Gastrocnemius medialis (tissue), 4 donors: Measurements from ENCODE around the gene SKIDA1.

Experiments used
- CTCF ChIP-seq, 5 experiments: fragments of 450-650 bp in 3 of 5; fragments of 200-600 bp in 2 of 5; sonication (generic) in 2 of 5; IDR thresholded peaks in 4 of 5; conservative IDR thresholded peaks in 1 of 5; 1 replicate in 4 of 5; 2 replicates in 1 of 5; pipeline ENCODE4 v1.5.1; 2016 to 2019; ENCODE audit warnings: antibody characterized with exemption in 5 of 5, mild to moderate bottlenecking in 3 of 5, moderate library complexity in 3 of 5
- POLR2A ChIP-seq, 2 donors: fragments of 450-650 bp; IDR thresholded peaks; one replicate each; pipeline ENCODE4 v1.6.1; 2017; ENCODE audit warnings: antibody characterized with exemption in 2 of 2, mild to moderate bottlenecking in 2 of 2, moderate library complexity in 2 of 2

- TF ChIP-seq CTCF (IDR thresholded peaks at IDR 0.05 in 4 of 5, conservative IDR thresholded peaks at IDR 0.05 in 1 of 5) = no peak
- TF ChIP-seq POLR2A (IDR thresholded peaks at IDR 0.05) = no peak
Measured at GRCh38 chr10:21481407-21481806, 44.1 kb downstream of the SKIDA1 start.
